Measurements from ENCODE around the gene PLD2. TPM values are rescaled to one million over a fixed set of nuclear protein-coding genes. Genes with fewer than 3 reads are reported as not detected.

Gene PLD2
- total RNA-seq, 2 donors from 2014 or later, result 23.3 to 35.0 TPM

DNA sequence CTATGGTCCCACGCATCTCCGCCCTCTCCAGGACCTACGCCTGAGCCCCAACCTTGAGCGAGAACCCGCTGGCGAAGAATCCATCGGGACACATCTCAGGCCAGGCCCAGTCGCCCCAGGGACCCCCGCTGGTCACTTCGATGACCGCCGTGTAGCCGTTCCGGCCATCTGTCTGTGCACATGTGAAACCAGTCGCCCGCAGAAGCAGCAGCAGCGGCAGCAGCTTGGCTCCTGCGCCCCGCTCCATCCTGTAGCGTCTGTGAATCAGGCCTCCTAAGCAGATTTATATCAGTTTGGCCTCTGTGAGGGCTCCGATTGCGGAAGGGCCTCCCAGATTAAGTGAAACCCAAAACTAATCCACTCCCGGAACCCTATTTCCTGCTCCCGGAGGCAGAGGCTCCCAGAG lies 20.8 kb upstream of the PLD2 start, which contains the start of gene VMO1:
Gene VMO1 (minus strand): TSS at position 259 of the 406 bp plus-strand sequence. CDS start 12 bp downstream, at position 247.
- ATAC-seq (replicated peaks), result no peak
- Mint-ChIP-seq H3K27ac (no peak within 1 kb of the TSS), H3K4me3 (peak within 1 kb of the TSS; percentile 25), H3K9me3 (no peaks in the 10 kb centered on the region), H3K27me3 (peaks cover 26% of the 10 kb centered on the region), H3K36me3 (ENCODE audit: low read depth) (no peaks in the 10 kb centered on the region), H3K4me1 (peaks cover 7% of the 10 kb centered on the region)

GRCh38 chr17:4786516-4786915 lies 20.4 kb upstream of the PLD2 start:
- Mint-ChIP-seq H3K9me3 (no peaks in the 10 kb centered on the region), H3K4me1 (peaks cover 7% of the 10 kb centered on the region)

DNA sequence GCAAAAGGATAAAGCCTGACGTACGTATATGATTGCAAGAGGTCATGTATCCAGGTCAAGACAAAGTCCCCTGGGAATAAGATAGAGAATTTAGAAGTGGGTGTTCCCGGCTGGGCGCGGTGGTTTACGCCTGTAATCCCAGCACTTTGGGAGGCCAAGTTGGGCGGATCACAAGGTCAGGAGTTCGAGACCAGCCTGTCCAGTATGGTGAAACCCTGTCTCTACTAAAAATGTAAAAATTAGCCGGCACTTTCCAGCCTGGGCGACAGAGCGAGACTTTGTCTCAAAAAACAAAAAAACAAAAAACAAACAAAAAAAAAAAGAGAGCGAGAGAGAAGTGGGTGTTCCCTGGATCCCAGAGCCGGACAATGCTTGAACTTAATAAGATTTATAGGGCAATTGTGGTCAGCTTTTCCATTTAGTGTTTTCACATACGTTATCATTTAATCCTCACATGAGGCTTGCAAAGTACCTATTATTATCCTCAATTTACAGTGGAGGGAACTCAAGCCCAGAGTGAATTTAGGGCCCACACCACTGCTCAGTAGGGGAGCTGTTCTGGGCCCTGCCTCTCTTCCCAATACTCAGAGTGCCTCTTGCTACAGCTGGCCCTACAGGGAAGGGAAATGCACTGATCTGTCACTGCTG lies 18.7 kb upstream of the PLD2 start:
- peak overlapping the region; percentile 21 for H3K4me3 Mint-ChIP-seq
- H3K27me3 Mint-ChIP-seq, result peaks cover 18% of the 10 kb centered on the region
- no peak overlapping the region for H3K27ac Mint-ChIP-seq
- no peaks in the 10 kb centered on the region for H3K9me3 Mint-ChIP-seq
- ATAC-seq (replicated peaks), result no peak
- peaks cover 7% of the 10 kb centered on the region for H3K4me1 Mint-ChIP-seq
- H3K36me3 Mint-ChIP-seq (ENCODE audit: low read depth), result no peaks in the 10 kb centered on the region

More at GRCh38 chr17:4786516-4786915, 20.4 kb upstream of the PLD2 start:
- Mint-ChIP-seq H3K4me3 (no peak overlapping the region), H3K27me3 (peaks cover 26% of the 10 kb centered on the region), H3K36me3 (ENCODE audit: low read depth) (no peaks in the 10 kb centered on the region), H3K27ac (no peak overlapping the region)
- ATAC-seq (replicated peaks), result no peak

GRCh38 chr17:4788807-4789700 lies 17.9 kb upstream of the PLD2 start, which contains the start of gene GLTPD2:
Gene GLTPD2, plus strand, starts transcription at chr17:4788964. Its CDS starts 48 bp downstream, at chr17:4789012.
- H3K9me3 Mint-ChIP-seq, result no peaks in the 10 kb centered on the region
- H3K36me3 Mint-ChIP-seq (ENCODE audit: low read depth), result no peaks in the 10 kb centered on the region
- no peak for ATAC-seq (replicated peaks)
- peaks cover 7% of the 10 kb centered on the region for H3K4me1 Mint-ChIP-seq
- H3K4me3 Mint-ChIP-seq, result peak within 1 kb of the TSS; percentile 94
- H3K27ac Mint-ChIP-seq, result no peak within 1 kb of the TSS
- peaks cover 13% of the 10 kb centered on the region for H3K27me3 Mint-ChIP-seq

DNA sequence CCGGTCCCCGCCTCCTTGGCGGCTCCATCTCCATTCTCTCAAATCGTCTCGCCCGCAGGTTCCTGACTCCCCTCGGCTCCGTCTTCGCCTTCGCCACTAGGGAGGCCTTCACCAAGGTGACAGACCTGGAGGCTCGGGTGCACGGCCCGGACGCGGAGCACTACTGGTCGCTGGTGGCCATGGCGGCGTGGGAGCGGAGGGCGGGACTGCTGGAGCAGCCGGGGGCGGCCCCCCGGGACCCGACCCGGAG lies 17.3 kb upstream of the PLD2 start:
- Mint-ChIP-seq H3K4me1 (peaks cover 7% of the 10 kb centered on the region), H3K9me3 (no peaks in the 10 kb centered on the region), H3K36me3 (ENCODE audit: low read depth) (no peaks in the 10 kb centered on the region), H3K27me3 (peaks cover 13% of the 10 kb centered on the region), H3K27ac (no peak overlapping the region), H3K4me3 (peak overlapping the region; percentile 94)
- no peak for ATAC-seq (replicated peaks)

- H3K27ac Mint-ChIP-seq, result peak overlapping the region; percentile 88
- ATAC-seq (replicated peaks), result peak; percentile 87
- no peaks in the 10 kb centered on the region for H3K36me3 Mint-ChIP-seq (ENCODE audit: low read depth)
- no peaks in the 10 kb centered on the region for H3K9me3 Mint-ChIP-seq
- H3K4me1 Mint-ChIP-seq, result peaks cover 7% of the 10 kb centered on the region
- peak overlapping the region; percentile 94 for H3K4me3 Mint-ChIP-seq
- peaks cover 13% of the 10 kb centered on the region for H3K27me3 Mint-ChIP-seq
These were observed 16.8 kb upstream of the PLD2 start for GRCh38 chr17:4789951-4790704.

DNA sequence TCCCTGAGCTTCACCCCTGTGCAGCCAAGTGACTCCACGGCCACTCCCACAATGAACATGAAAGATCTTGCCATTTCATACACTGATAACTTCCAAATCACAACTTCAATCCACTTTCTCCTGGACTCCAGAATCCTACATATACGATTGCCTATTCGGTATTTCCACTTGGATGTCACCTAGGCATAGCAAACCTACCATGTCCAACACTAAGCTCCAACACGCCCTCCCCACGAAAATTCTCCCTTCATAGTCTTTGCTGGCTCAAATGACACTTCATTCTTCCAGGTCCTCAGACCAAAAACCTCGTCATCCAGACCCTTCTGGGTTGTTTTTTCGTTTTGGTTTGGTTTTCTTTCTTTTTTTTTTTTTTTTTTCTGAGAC lies 16.3 kb upstream of the PLD2 start:
- Mint-ChIP-seq H3K36me3 (ENCODE audit: low read depth) (no peaks in the 10 kb centered on the region), H3K27ac (peak overlapping the region; percentile 88), H3K9me3 (no peaks in the 10 kb centered on the region), H3K27me3 (peaks cover 13% of the 10 kb centered on the region), H3K4me3 (peak overlapping the region; percentile 94), H3K4me1 (peaks cover 8% of the 10 kb centered on the region)
- no peak for ATAC-seq (replicated peaks)

DNA sequence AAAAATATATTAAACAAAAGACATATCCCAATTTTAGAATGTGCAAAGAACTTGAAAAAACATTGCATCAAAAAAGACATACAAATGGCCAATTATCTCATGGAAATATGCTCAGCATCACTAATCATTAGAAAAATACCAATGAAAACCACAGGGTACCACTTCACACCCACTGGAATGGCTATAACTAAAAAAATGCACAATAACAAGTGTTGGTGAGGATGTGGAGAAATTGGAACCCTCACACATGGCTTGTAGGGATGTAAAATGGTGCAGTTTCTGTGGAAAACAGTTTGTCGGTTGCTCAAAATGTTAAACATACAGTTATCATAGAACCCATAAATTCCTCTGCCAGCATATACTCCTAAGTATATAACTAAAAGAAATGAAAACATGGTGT lies 11.8 kb upstream of the PLD2 start:
- ATAC-seq (replicated peaks), result no peak
- H3K9me3 Mint-ChIP-seq, result no peaks in the 10 kb centered on the region
- H3K4me1 Mint-ChIP-seq, result peaks cover 18% of the 10 kb centered on the region
- peak overlapping the region; percentile 98 for H3K4me3 Mint-ChIP-seq
- H3K27ac Mint-ChIP-seq, result peak overlapping the region; percentile 99
- H3K36me3 Mint-ChIP-seq (ENCODE audit: low read depth), result peaks cover 25% of the 10 kb centered on the region
- H3K27me3 Mint-ChIP-seq, result no peaks in the 10 kb centered on the region

DNA sequence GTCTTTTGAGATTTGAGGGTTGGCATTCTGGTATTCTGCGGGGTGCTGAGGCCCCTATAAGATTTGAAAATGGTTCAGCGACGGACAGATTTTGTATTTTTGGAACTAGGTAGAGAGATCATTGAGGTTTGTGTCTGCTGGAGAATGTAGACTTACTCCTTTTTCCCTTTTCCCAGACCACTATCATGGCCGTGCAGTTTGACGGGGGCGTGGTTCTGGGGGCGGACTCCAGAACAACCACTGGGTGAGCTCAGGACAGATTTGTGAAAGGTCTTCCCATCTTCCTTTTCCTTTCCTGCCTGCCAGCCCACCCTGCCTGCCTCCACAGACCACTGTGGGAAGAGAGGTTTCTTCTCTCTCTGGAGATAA lies 10.4 kb upstream of the PLD2 start:
- Mint-ChIP-seq H3K4me1 (peaks cover 22% of the 10 kb centered on the region), H3K9me3 (no peaks in the 10 kb centered on the region), H3K27me3 (no peaks in the 10 kb centered on the region), H3K27ac (peak overlapping the region; percentile 99), H3K36me3 (ENCODE audit: low read depth) (peaks cover 32% of the 10 kb centered on the region), H3K4me3 (peak overlapping the region; percentile 98)
- no peak for ATAC-seq (replicated peaks)

- H3K27me3 Mint-ChIP-seq, result no peaks in the 10 kb centered on the region
These were observed 6.3 kb upstream of the PLD2 start for GRCh38 chr17:4800462-4801196.

DNA sequence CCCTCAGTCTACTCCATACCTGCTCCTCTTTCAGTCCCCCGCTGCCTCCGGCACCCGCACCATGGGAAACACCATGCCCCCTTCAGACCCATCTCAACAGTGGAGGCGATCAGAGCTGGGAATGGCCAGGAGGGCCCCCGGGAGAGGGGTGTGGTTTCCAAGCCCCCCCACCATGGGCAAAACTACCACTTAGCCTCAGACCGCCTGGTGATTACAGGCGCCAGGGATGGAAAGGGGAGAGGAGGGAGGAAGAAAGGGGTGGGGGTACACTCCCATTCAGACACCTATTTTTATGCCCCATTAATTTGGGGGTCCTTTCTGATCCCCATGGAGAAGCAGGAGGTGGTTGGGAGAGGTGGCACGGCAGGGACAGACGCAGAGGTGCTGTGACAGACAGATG lies 4.7 kb upstream of the PLD2 start, which contains the start of gene C17orf114:
Gene C17orf114 (minus strand): TSS at position 101 of the 400 bp plus-strand sequence.
- Mint-ChIP-seq H3K27ac (peak within 1 kb of the TSS; percentile 32), H3K4me3 (no peak within 1 kb of the TSS), H3K36me3 (ENCODE audit: low read depth) (peaks cover 27% of the 10 kb centered on the region), H3K4me1 (peaks cover 16% of the 10 kb centered on the region), H3K9me3 (no peaks in the 10 kb centered on the region), H3K27me3 (no peaks in the 10 kb centered on the region)
- no peak for ATAC-seq (replicated peaks)

More at GRCh38 chr17:4800462-4801196, 6.3 kb upstream of the PLD2 start:
- Mint-ChIP-seq H3K4me1 (peaks cover 22% of the 10 kb centered on the region), H3K27ac (peak overlapping the region; percentile 32), H3K4me3 (no peak overlapping the region), H3K36me3 (ENCODE audit: low read depth) (peaks cover 32% of the 10 kb centered on the region), H3K9me3 (no peaks in the 10 kb centered on the region)
- peak; percentile 35 for ATAC-seq (replicated peaks)

GRCh38 chr17:4806456-4806776 lies 536 bp upstream of the PLD2 start:
- Mint-ChIP-seq H3K27ac (peak overlapping the region; percentile 52), H3K27me3 (no peaks in the 10 kb centered on the region), H3K4me1 (peaks cover 9% of the 10 kb centered on the region), H3K4me3 (peak overlapping the region; percentile 78), H3K36me3 (ENCODE audit: low read depth) (peaks cover 16% of the 10 kb centered on the region), H3K9me3 (no peaks in the 10 kb centered on the region)
- ATAC-seq (replicated peaks), result no peak

- H3K27me3 Mint-ChIP-seq, result no peaks in the 10 kb centered on the region
- H3K27ac Mint-ChIP-seq, result peak overlapping the region; percentile 73
- ATAC-seq (replicated peaks), result no peak
These were observed 839 bp downstream of the PLD2 start for GRCh38 chr17:4807605-4808377.

More at GRCh38 chr17:4807605-4808377, 839 bp downstream of the PLD2 start:
- H3K9me3 Mint-ChIP-seq, result no peaks in the 10 kb centered on the region
- H3K4me3 Mint-ChIP-seq, result peak overlapping the region; percentile 70
- H3K4me1 Mint-ChIP-seq, result peaks cover 9% of the 10 kb centered on the region
- H3K36me3 Mint-ChIP-seq (ENCODE audit: low read depth), result peaks cover 16% of the 10 kb centered on the region

Data from activated T-helper 17 cell treated with anti-CD3 and anti-CD28 coated beads, Interleukin-2, amount 50 U/mL, for 72 hours (primary cell).